Esophagus squamous epithelium (tissue), 5 donors: ENCODE measurements around the gene BRMS1L. TPM values are rescaled to one million over a fixed set of nuclear protein-coding genes. Genes with fewer than 3 reads are reported as not detected.

Source experiments
- DNase-seq: peaks from one replicate; lab custom pipeline; 2025; lab: John Stamatoyannopoulos, UW
- H3K27ac ChIP-seq, 4 donors: fragments of 200-600 bp; sonication (generic); one replicate each; pipeline ENCODE4 v1.5.1; 2016 to 2019; ENCODE audit warnings: mild to moderate bottlenecking in 1 of 4
- H3K27me3 ChIP-seq, 4 donors: fragments of 200-600 bp; sonication (generic); 1 replicate in 3 of 4; 2 replicates in 1 of 4; pipeline versions ENCODE4 v1.5.1 to v1.6.0; 2017 to 2021; ENCODE audit warnings: antibody characterized with exemption in 1 of 4
- H3K36me3 ChIP-seq, 3 donors: fragments of 200-600 bp; sonication (generic); one replicate each; pipeline ENCODE4 v1.5.1; 2016 to 2019
- H3K4me1 ChIP-seq, 3 donors: fragments of 200-600 bp; sonication (generic); one replicate each; pipeline ENCODE4 v1.5.1; 2017 to 2019
- H3K4me3 ChIP-seq, 4 donors: fragments of 200-600 bp; sonication (generic); 1 replicate in 3 of 4; 2 replicates in 1 of 4; pipeline ENCODE4 v1.5.1; 2016 to 2019; ENCODE audit warnings: mild to moderate bottlenecking in 2 of 4, moderate library complexity in 1 of 4
- H3K9me3 ChIP-seq, 3 donors: fragments of 200-600 bp; sonication (generic); one replicate each; pipeline ENCODE4 v1.5.1; 2016 to 2019
- POLR2A ChIP-seq, 4 donors: fragments of 450-650 bp; IDR thresholded peaks; one replicate each; pipeline ENCODE4 v1.6.1; 2017; ENCODE audit warnings: antibody characterized with exemption in 4 of 4, mild to moderate bottlenecking in 4 of 4, moderate library complexity in 3 of 4
- WGBS, 2 donors: methylation state at CpG; one replicate each; pipeline ENCODE4 v1.1.5; 2018; 5-methylcytosine and 5-hydroxymethylcytosine counted together
- intact Hi-C: fragments of 100-400 bp; cut with DNase I; formaldehyde crosslinking; loops from one replicate; pipeline ENCODE4 v1.15.0; 2022
- total RNA-seq, 4 donors: library from RNA; depleted of rRNA; stranded (reverse); fragments of >200 nt; gene quantifications; one replicate each; pipeline ENCODE4 v1.1.0, GENCODE V29; 2016
- TF ChIP-seq, protein P1 (sequence below), 6 experiments: fragments of 450-650 bp in 4 of 6; fragments of 200-600 bp in 2 of 6; sonication (generic) in 2 of 6; IDR thresholded peaks; one replicate each; pipeline ENCODE4 v1.5.1; 2016 to 2019; ENCODE audit warnings: antibody characterized with exemption in 6 of 6, mild to moderate bottlenecking in 4 of 6, moderate library complexity in 4 of 6
- donor health status: DM: yes; HTN: yes; CAD: no.

The BRMS1L gene
- total RNA-seq, 4 donors from 2014 or later: 2.4 to 9.0 (median 5.3) TPM

DNA sequence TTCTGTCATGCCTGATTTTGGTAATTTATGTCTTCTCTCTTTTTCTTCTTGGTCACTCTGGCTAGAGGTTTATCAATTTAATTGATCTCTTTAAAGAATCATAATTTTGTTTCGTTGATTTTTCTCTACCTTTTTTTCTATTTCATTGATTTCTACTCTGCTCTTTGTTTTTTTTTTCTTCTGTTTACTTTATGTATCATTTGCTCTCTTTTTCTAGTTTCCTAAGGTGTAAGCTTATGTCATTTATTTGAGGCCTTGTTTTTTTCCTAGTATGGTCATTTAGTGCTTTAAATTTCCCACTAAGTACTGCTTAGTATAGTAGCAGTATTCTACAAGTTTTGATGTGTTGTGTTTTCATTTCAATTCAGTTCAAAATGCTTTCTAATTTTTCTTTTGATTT lies 89.6 kb downstream of the BRMS1L start:
- Histone ChIP-seq H3K27ac (no peak overlapping the region), H3K4me1 (no peaks in the 10 kb centered on the region), H3K36me3 (no peaks in the 10 kb centered on the region), H3K27me3 (no peaks in the 10 kb centered on the region), H3K4me3 (no peak overlapping the region), H3K9me3 (no peaks in the 10 kb centered on the region)
- TF ChIP-seq, protein P1, sequence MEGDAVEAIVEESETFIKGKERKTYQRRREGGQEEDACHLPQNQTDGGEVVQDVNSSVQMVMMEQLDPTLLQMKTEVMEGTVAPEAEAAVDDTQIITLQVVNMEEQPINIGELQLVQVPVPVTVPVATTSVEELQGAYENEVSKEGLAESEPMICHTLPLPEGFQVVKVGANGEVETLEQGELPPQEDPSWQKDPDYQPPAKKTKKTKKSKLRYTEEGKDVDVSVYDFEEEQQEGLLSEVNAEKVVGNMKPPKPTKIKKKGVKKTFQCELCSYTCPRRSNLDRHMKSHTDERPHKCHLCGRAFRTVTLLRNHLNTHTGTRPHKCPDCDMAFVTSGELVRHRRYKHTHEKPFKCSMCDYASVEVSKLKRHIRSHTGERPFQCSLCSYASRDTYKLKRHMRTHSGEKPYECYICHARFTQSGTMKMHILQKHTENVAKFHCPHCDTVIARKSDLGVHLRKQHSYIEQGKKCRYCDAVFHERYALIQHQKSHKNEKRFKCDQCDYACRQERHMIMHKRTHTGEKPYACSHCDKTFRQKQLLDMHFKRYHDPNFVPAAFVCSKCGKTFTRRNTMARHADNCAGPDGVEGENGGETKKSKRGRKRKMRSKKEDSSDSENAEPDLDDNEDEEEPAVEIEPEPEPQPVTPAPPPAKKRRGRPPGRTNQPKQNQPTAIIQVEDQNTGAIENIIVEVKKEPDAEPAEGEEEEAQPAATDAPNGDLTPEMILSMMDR (IDR thresholded peaks at IDR 0.05): no peak
- TF ChIP-seq POLR2A (IDR thresholded peaks at IDR 0.05): no peak
- intact Hi-C loops: no loop called here
- DNase-seq: no peak
- 59 to 61% methylated on average over 1 of the region's 1 CpG for WGBS, 2 donors

Other genes with a start within 250 kb of the BRMS1L start
- 10 to 100 TPM; 22.5 to 78.6 (median 39.8) TPM for gene RALGAPA1, start 17.0 kb upstream of the BRMS1L start, total RNA-seq